GM23338 (cell line): Measurements from ENCODE around the gene SPRYD7. TPM values are rescaled to one million over a fixed set of nuclear protein-coding genes. Genes with fewer than 3 reads are reported as not detected.

Source experiments
- ATAC-seq: fragments of 200-7000 bp; cut with Tn5 transposase; 3 replicates; pipeline ENCODE4 v1.9.1; 2020
- DNase-seq: peaks from one replicate; pipeline ENCODE4 v3.0.0-alpha.2; 2015; ENCODE audit warnings: low spot score
- H2AFZ ChIP-seq: fragments of 200-600 bp; sonication (generic); 2 replicates; pipeline ENCODE4 v1.8.0; 2016; ENCODE audit warnings: antibody characterized with exemption, mild to moderate bottlenecking, moderate library complexity
- H3F3A ChIP-seq: fragments of 200-600 bp; sonication (generic); replicated peaks from 2 replicates; pipeline ENCODE4 v1.8.0; 2017; ENCODE audit warnings: antibody characterized with exemption, mixed run types, low read depth
- H3K27ac ChIP-seq: fragments of 200-600 bp; sonication (generic); 2 replicates; pipeline ENCODE4 v1.6.1; 2016; ENCODE audit warnings: low read depth
- H3K27me3 ChIP-seq: fragments of 200-600 bp; sonication (generic); 2 replicates; pipeline ENCODE4 v1.8.0; 2016; ENCODE audit warnings: mild to moderate bottlenecking, mixed run types, moderate library complexity; ENCODE audit not compliant: insufficient read depth
- H3K36me3 ChIP-seq: fragments of 200-600 bp; sonication (generic); 2 replicates; pipeline ENCODE4 v1.8.0; 2016; ENCODE audit warnings: mild to moderate bottlenecking; ENCODE audit not compliant: insufficient read depth
- H3K4me1 ChIP-seq: fragments of 200-600 bp; sonication (generic); 2 replicates; pipeline ENCODE4 v1.8.0; 2016; ENCODE audit warnings: mild to moderate bottlenecking, moderate library complexity; ENCODE audit not compliant: insufficient read depth
- H3K4me2 ChIP-seq: fragments of 200-600 bp; sonication (generic); 2 replicates; pipeline ENCODE4 v1.7.1; 2017; ENCODE audit warnings: mixed run types
- H3K4me3 ChIP-seq: fragments of 200-600 bp; sonication (generic); 2 replicates; pipeline ENCODE4 v1.6.1; 2016; ENCODE audit warnings: mixed run types
- H3K79me2 ChIP-seq: fragments of 200-600 bp; sonication (generic); replicated peaks from 2 replicates; pipeline ENCODE4 v1.8.0; 2017; ENCODE audit warnings: mild to moderate bottlenecking; ENCODE audit not compliant: insufficient read depth
- H3K9me2 ChIP-seq: fragments of 200-600 bp; sonication (generic); 2 replicates; pipeline ENCODE4 v1.8.0; 2017; ENCODE audit not compliant: insufficient read depth
- H4K20me1 ChIP-seq: fragments of 200-600 bp; sonication (generic); replicated peaks from 2 replicates; pipeline ENCODE4 v1.8.0; 2017; ENCODE audit warnings: mild to moderate bottlenecking; ENCODE audit not compliant: insufficient read depth
- H3K27ac Mint-ChIP-seq: 2 replicates; pipeline ENCODE4 v1.8.0; 2020; ENCODE audit warnings: inconsistent platforms, mild to moderate bottlenecking, moderate library complexity, mixed read lengths
- H3K27me3 Mint-ChIP-seq: 3 replicates; pipeline ENCODE4 v1.8.0; 2022; ENCODE audit warnings: low read depth, mild to moderate bottlenecking, moderate library complexity, mixed read lengths, inconsistent platforms; ENCODE audit not compliant: insufficient read depth, poor library complexity
- H3K36me3 Mint-ChIP-seq: 3 replicates; pipeline ENCODE4 v1.8.0; 2021; ENCODE audit warnings: low read depth, mild to moderate bottlenecking, inconsistent platforms, moderate library complexity, mixed read lengths
- H3K4me1 Mint-ChIP-seq: 3 replicates; pipeline ENCODE4 v1.8.0; 2020; ENCODE audit warnings: mild to moderate bottlenecking, inconsistent platforms, mixed read lengths
- H3K4me3 Mint-ChIP-seq: 3 replicates; pipeline ENCODE4 v1.8.0; 2021; ENCODE audit warnings: moderate library complexity, mild to moderate bottlenecking, inconsistent platforms, mixed read lengths
- H3K9me3 Mint-ChIP-seq: 3 replicates; pipeline ENCODE4 v1.8.0; 2020; ENCODE audit warnings: moderate library complexity, mild to moderate bottlenecking, inconsistent platforms, mixed read lengths
- ETS1 ChIP-seq: IDR thresholded peaks from 2 replicates; pipeline ENCODE4 v1.6.1; 2016; ENCODE audit warnings: antibody characterized with exemption
- EZH2 ChIP-seq: fragments of 200-600 bp; sonication (generic); IDR thresholded peaks from one replicate; pipeline ENCODE4 v1.8.0; 2017; ENCODE audit warnings: antibody characterized with exemption, mild to moderate bottlenecking, low read depth; ENCODE audit not compliant: unreplicated experiment
- EZH2phosphoT487 ChIP-seq: fragments of 200-600 bp; sonication (generic); IDR thresholded peaks from one replicate; pipeline ENCODE4 v1.8.1; 2018; ENCODE audit warnings: antibody characterized with exemption; ENCODE audit not compliant: unreplicated experiment
- JUNB ChIP-seq: IDR thresholded peaks from one replicate; pipeline ENCODE4 v1.6.1; 2016; ENCODE audit warnings: antibody characterized with exemption; ENCODE audit not compliant: unreplicated experiment
- NANOG ChIP-seq: IDR thresholded peaks from 2 replicates; pipeline ENCODE4 v1.6.1; 2016; ENCODE audit warnings: antibody characterized with exemption, borderline replicate concordance
- POLR2AphosphoS5 ChIP-seq: IDR thresholded peaks from 2 replicates; pipeline ENCODE4 v1.6.1; 2016; ENCODE audit warnings: antibody characterized with exemption, low read depth
- STAT1 ChIP-seq: IDR thresholded peaks from one replicate; pipeline ENCODE4 v1.6.1; 2016; ENCODE audit warnings: antibody characterized with exemption; ENCODE audit not compliant: unreplicated experiment
- ZNF114 ChIP-seq: fragments of 250-450 bp; sonication (Bioruptor Pico); IDR thresholded peaks from 2 replicates; pipeline ENCODE4 v1.5.0; 2020; ENCODE audit warnings: mild to moderate bottlenecking, moderate library complexity
- ZNF331 ChIP-seq: fragments of 250-450 bp; sonication (Bioruptor Pico); IDR thresholded peaks from 2 replicates; pipeline ENCODE4 v1.5.0; 2020; ENCODE audit warnings: low read depth, mild to moderate bottlenecking, moderate library complexity
- ZNF462 ChIP-seq: fragments of 250-450 bp; sonication (Bioruptor Pico); IDR thresholded peaks from 2 replicates; pipeline ENCODE4 v1.5.0; 2020; ENCODE audit warnings: mild to moderate bottlenecking, moderate library complexity
- polyA plus RNA-seq: library from polyadenylated mRNA; unstranded; fragments of >200 nt; fragmentation: Nextera tagmentation; extraction: Ambion mirVana; gene quantifications from 2 replicates; pipeline ENCODE4 v1.2.1, GENCODE V29; 2016
- total RNA-seq: library from RNA; depleted of rRNA; stranded (reverse); fragments of >200 nt; shearing (Covaris generic); gene quantifications from 2 replicates; pipeline ENCODE4 v1.2.3, GENCODE V29; 2014
- TF ChIP-seq, protein P1 (sequence below), 2 experiments: fragments of 200-600 bp in 1 of 2; sonication (generic) in 1 of 2; conservative IDR thresholded peaks; 2 replicates each; pipeline versions ENCODE4 v1.5.1 to v1.6.1; 2016 to 2017; ENCODE audit warnings: antibody characterized with exemption in 2 of 2, low read depth in 2 of 2, mild to moderate bottlenecking in 2 of 2, moderate library complexity in 1 of 2
- TF ChIP-seq, protein P2 (sequence below): IDR thresholded peaks from one replicate; pipeline ENCODE4 v1.6.1; 2018; ENCODE audit warnings: antibody characterized with exemption; ENCODE audit not compliant: unreplicated experiment

The SPRYD7 gene
- total and polyA plus RNA-seq, 2 experiments from 2014 or later, result 2.9 to 7.4 TPM

GRCh38 chr13:49932066-49932465 is 4.1 kb downstream of the SPRYD7 start:
- Histone ChIP-seq H3F3A (no peaks in the 10 kb centered on the region), H3K36me3 (no peaks in the 10 kb centered on the region), H3K9me2 (no peaks in the 10 kb centered on the region), H3K4me2 (no peak overlapping the region), H3K4me3 (no peak overlapping the region), H2AFZ (no peak overlapping the region), H3K79me2 (no peaks in the 10 kb centered on the region), H3K4me1 (no peaks in the 10 kb centered on the region), H3K27me3 (peaks cover 2% of the 10 kb centered on the region), H3K27ac (no peak overlapping the region), H4K20me1 (no peaks in the 10 kb centered on the region)
- TF ChIP-seq ZNF462 (CRISPR knock-in tag) (no peak), STAT1 (no peak), NANOG (no peak), ETS1 (no peak), EZH2phosphoT487 (no peak), ZNF114 (CRISPR knock-in tag) (no peak), POLR2AphosphoS5 (no peak), EZH2 (no peak), JUNB (no peak), ZNF331 (CRISPR knock-in tag) (no peak)
- TF ChIP-seq, protein P1, sequence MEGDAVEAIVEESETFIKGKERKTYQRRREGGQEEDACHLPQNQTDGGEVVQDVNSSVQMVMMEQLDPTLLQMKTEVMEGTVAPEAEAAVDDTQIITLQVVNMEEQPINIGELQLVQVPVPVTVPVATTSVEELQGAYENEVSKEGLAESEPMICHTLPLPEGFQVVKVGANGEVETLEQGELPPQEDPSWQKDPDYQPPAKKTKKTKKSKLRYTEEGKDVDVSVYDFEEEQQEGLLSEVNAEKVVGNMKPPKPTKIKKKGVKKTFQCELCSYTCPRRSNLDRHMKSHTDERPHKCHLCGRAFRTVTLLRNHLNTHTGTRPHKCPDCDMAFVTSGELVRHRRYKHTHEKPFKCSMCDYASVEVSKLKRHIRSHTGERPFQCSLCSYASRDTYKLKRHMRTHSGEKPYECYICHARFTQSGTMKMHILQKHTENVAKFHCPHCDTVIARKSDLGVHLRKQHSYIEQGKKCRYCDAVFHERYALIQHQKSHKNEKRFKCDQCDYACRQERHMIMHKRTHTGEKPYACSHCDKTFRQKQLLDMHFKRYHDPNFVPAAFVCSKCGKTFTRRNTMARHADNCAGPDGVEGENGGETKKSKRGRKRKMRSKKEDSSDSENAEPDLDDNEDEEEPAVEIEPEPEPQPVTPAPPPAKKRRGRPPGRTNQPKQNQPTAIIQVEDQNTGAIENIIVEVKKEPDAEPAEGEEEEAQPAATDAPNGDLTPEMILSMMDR (conservative IDR thresholded peaks at IDR 0.05; ENCODE audit: low read depth in 2 of 2), result no peak
- TF ChIP-seq, protein P2, sequence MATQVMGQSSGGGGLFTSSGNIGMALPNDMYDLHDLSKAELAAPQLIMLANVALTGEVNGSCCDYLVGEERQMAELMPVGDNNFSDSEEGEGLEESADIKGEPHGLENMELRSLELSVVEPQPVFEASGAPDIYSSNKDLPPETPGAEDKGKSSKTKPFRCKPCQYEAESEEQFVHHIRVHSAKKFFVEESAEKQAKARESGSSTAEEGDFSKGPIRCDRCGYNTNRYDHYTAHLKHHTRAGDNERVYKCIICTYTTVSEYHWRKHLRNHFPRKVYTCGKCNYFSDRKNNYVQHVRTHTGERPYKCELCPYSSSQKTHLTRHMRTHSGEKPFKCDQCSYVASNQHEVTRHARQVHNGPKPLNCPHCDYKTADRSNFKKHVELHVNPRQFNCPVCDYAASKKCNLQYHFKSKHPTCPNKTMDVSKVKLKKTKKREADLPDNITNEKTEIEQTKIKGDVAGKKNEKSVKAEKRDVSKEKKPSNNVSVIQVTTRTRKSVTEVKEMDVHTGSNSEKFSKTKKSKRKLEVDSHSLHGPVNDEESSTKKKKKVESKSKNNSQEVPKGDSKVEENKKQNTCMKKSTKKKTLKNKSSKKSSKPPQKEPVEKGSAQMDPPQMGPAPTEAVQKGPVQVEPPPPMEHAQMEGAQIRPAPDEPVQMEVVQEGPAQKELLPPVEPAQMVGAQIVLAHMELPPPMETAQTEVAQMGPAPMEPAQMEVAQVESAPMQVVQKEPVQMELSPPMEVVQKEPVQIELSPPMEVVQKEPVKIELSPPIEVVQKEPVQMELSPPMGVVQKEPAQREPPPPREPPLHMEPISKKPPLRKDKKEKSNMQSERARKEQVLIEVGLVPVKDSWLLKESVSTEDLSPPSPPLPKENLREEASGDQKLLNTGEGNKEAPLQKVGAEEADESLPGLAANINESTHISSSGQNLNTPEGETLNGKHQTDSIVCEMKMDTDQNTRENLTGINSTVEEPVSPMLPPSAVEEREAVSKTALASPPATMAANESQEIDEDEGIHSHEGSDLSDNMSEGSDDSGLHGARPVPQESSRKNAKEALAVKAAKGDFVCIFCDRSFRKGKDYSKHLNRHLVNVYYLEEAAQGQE, result no peak
- Mint-ChIP-seq H3K4me3 (no peak overlapping the region), H3K9me3 (no peaks in the 10 kb centered on the region), H3K27ac (no peak overlapping the region), H3K27me3 (peaks cover 13% of the 10 kb centered on the region), H3K4me1 (peaks cover 4% of the 10 kb centered on the region; the same call in 1 of the 3 replicates), H3K36me3 (no peaks in the 10 kb centered on the region; the same call in 2 of the 3 replicates)
- no peak for DNase-seq
- ATAC-seq, result no peak
